Raji (cell line): Measurements from ENCODE around the gene MEI1.
A peak's percentile ranks its signal among the peaks of the same experiment; 100 is the strongest.

ENCODE experiments used
- POLR2A ChIP-seq: IDR thresholded peaks from 2 replicates; pipeline ENCODE4 v1.6.1; 2011; ENCODE audit warnings: low read depth, low read length, control low read depth; ENCODE audit not compliant: insufficient read depth

Gene MEI1

DNA sequence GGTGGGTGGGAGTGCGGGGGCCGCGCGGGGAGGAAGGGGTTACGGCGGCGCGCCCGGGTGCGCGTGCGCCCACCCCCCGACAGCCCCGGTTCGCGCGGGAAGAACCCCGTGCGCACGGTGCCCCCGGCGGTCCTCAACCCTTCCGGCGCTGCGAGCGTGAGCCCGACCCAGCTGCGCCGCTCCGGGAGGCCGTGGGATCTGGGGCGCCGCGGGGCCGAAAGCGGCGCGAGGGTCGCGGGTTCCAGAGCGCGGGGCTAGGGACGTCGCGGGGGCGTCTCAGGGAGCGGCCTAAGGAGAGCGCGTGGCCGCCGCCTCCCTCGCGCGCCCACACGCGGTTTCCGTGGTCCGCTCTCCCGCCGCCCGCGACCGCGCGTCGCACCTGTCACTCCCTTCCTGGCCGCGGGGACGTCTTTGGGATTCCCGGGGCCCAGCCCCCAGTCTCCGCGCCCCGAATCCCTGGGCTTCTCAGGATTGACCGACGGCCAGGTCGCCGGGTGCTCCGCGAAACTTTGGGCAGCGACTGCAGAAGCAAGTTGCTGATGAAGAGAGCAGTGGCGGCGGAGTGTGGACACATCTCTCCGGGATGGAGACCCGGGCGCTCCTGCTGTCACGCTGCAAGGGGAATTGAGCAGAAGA lies 134.2 kb downstream of the MEI1 start:
- no peak for TF ChIP-seq POLR2A

DNA sequence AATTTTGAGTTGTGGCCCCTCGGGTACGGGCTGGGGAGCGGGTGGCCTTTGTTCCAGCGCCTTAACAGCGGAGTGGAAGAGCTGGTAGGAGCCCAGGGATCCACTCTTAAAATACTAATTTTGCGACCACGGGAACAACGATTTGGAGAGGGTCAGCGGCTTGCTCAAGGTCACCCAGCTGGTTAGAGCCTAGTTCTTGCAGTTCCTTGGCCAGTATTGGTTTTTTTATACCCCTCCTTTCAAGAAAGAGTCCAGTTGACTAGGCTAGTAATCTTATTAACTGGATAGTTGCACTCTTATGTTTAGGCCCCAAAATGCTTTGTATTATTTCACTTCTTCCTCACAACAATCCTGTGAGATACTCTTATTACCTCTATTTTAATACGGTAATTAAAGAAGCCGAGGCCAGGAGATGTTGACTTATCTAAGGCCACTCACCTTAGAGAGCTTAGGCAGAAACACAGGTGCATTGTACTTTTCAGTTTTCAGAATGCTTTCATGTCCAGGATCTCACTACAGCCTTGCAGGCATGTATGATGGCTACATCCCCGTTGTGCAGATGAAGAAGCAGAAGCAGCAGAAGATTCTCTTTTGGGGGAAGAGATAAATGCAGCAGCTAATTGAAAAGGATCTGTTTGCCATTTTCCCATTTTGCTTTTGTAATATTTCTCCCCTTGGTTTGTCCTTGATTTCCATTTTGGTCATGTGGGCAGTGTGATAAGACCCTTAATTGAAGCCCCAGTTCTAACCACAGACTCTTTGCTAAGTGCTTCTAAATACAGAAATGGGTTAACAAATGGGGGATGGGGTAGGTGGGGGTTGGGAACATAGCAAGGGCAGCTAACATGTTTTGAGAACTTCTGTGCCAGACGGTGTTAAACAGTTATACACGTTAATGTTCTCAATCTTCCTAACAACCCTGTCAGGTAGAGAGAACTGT lies 135.0 kb downstream of the MEI1 start:
- 0 out of 2 replicates have a peak, but pooled peaks have one; percentile 22 for TF ChIP-seq POLR2A

DNA sequence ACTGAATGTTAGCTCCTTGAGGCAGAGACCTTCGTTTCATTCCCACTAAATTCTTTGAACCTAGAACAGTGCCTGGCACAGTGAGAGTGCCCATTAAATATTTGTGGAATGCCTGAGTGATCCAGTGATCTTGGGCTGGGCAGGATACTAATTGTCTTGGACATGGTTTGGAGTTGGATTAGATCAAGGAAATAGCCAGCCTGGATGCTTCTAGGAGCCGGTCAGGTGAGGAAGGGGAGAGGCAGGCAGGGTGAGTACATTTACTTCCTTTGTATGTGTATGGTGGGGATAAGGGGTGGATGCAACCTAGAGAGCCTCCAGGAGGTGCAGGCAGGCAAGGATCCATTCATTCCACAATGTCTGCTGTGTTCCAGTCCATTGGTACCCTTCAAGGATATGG lies 137.2 kb downstream of the MEI1 start:
- no peak for TF ChIP-seq POLR2A

DNA sequence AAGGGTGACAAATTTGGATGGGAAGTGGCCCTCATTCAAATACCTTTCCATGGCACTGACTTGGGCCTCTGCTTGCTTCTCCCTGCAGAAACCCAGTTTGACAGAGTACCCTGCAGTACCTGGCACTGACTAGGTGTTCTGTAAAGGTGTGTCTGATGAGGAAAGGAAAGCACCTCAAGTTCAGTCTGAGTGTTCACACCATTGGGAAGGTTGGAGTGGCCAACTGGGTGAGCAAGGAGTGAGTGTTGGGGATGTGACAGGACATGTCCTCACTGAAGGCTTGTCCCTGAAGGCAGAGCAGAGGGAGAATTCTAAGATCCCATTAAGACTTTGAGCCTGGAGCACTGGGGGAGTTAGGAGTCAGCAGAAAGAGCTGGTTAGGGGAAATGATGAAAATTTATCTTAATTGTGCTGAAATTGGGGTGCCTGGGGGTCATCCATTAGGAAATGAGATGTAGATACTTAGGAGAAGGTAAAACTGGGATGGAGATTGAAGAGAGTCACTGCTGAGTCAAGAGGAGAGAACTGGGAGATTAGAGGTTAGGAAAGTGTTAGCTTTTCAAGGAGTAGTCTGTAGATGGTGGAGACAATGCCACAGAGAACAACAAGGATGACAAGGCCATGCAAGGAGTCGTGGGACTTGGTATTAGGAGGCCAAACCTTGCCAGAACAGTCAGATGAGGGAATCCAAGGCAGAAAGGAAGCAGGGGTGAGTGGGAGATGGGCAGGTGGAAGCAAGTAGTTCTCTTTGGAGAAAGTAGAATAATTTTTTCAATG lies 139.7 kb downstream of the MEI1 start:
- no peak for TF ChIP-seq POLR2A

DNA sequence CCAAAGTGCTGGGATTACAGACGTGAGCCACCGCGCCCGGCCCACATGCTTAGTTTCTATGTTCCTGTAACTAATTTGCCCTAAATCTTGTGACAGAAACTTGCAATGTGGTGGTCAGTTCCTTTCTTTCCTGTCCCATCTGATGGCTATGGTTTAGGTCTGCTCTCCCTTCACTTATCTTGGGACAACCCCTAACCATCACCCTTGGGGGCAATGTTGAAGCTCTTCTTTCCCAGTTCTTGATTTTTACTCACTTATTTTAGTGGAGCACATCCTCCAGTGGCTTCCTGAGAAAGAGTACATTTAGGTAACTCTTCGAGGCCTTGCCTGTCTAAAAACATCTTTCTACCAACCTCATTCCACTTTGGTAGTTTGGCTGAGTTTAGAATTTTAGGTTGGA lies 140.9 kb downstream of the MEI1 start:
- TF ChIP-seq POLR2A, result no peak

DNA sequence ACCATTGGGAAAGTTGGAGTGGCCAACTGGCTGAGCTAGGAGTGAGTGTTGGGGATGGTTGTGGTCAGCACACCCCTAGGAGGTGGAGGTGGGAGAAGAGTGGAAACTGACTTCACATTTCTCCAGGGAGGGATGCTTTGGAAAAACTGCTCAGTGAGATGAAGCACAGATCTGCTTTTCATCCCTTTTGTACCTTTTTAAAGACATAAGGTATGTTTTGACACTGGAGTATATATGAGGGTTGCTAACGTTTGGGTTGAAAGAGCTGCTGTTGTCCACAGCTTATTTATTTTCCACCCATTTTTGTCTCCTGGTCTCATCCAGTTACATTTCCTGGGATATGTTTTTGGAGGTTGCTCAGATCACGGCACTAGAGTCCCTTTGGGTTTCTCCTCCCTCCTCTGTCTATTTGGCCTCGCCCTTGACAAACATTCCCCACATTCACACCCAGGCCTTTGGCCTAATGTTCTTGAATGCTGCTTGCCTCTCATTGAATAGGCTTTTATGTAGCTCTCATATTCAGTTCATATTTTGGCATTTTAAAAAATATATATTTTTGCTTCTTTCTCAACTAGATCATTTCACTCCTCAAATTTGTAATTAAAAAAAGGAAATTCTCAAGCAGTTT lies 141.9 kb downstream of the MEI1 start:
- no peak for TF ChIP-seq POLR2A

DNA sequence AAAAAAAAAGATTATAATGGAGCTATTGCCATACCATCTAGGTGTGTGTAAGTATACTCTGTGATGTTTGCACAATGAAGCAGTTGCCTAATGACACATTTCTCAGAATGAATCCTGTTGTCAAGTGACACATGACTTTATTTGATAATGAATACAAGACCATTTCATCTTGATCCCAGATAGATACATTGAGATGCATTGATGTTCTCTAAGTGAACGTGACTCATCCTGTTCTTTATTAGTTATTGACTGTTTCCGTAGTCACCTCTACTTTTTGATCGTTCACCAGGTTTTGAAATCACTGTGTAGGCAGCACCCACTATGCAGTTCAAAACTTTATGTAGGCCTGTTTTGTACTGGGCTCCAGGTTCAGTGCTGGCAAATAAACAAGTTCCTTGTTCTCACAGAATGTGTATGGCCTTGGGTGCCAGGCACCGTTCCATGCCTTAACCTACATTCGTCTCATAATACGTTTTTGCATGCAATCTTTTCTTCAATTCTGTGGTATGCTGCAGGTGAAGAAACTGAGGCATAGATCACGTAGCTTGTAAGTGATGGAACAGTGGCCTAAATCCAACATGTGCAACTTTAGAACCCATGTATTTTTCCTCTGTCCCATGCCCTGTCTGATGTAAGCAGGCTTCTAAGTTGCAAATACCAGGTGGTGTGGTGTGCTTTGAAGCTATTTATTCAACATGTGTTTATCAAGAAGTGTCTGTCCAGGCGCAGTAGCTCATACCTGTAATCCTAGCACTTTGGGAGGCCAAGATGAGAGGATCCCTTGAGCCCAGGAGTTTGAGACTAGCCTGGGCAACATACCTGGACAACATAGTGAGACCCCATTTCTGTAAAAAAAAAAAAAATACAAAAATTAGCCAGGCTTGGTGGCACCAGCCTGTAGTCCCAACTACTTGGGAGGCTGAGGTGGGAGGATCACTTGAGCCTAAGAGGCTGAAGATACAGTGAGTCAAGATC lies 144.0 kb downstream of the MEI1 start:
- no peak for TF ChIP-seq POLR2A

DNA sequence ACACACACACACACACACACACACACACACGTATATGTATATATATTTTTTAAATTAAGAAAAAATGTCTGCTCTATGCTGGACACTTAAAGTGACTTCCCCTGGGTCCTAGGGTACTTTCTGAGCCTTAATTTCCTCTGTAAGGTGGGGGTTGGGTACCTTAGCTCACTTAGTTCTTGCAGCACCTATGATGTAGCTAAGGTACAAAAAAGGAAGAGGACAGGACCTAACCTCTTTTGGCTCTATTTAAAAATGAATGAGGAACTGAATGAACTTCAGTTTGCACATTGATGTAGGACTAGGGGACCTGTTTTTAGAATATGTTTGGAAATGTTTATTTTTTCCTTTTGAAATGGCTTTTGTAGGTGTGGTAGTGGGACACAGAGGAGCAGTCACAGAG lies 144.7 kb downstream of the MEI1 start:
- TF ChIP-seq POLR2A, result no peak

DNA sequence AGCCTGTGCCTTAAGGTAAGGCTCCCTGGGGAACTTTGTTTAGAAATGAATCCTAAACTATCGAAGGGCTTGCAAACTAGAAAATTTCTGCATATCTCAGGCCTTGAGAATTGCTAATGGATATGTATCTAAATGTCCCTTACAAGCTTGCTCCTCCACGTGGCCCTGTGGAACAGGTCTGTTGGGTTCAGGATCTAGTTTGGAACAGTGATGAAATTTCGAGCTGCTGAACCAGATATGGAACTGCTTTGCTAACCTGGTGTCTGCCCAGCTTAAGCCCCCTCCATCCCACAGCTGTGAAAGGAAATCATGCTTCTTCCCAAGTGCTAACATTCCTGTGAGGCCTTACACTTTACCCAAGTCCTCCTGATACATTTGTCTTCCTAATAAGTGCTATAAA lies 145.2 kb downstream of the MEI1 start:
- TF ChIP-seq POLR2A, result no peak

DNA sequence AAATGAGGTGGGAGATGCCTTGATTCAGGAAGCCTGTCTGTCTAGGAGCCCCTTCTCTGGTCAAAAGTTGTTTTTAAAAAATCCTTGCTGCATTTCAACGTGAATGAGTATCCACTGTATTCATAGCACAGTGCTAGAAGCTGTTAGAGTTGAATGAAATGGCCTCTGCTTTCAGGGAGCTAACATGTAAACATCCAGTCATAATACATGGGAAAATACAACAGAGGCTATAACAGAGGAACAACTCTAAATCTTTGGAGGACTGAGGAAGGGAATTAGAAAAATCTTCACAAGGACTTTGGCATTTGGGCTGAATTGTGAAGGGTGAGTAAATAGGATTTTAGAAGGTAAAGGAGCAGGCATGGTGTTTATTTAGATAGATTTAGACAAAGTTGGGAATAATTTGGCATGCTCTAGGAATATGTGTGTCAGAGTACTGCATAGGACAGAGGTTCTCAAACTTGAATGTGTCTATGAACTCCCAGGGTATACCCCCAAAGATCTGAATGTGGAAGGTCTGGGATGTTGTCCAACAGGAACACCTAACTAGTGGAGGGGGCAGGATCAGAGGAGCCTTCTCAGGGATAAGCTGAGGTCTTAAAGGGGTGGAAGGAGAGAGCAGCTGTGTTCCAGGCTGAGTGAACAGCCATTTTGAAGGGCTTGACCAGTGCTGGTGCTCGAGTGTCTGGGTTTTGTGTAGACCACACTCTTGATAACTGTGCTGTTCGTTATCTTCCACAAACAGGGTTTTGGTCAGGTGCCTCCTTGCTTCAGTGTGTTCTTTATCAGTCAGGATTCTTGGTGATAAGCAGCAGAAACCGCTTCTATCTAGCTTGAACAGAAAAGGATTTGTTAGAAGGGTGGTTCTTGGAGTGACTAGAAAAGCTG lies 146.3 kb downstream of the MEI1 start:
- TF ChIP-seq POLR2A, result no peak

DNA sequence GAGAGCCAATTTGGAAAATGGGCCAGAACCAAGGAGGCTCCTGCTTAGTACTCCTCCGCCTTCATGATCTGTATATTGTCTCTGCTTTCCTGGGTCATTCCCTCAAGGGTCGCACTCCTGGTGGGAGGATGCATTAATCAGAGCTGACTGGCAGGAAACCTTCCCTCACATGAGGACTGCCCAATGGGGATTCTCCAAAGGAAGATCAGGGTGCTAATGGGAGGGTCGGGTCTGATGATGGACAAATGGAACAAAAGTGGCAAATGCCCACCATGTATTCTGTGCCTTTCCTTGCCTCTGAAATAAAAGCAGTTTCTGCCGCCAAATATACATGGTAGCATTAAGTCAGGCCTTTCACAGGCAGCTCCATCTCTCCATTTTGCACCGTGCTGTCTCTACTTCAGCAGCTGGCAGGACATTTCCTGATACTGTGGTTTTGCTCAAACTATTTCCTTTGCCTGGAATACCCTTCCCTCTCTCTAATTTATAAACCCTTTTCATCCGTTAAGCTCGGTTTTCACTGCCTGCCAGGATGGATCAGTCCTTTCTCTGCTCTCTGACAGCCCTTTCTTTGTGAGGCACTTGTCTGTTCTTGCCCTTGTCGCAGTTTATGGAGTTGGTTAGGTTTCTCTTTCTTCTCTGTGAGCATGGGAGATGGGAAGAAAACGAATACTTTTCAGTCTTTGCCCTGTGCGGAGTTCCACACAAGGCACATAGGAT lies 147.1 kb downstream of the MEI1 start:
- no peak for TF ChIP-seq POLR2A

DNA sequence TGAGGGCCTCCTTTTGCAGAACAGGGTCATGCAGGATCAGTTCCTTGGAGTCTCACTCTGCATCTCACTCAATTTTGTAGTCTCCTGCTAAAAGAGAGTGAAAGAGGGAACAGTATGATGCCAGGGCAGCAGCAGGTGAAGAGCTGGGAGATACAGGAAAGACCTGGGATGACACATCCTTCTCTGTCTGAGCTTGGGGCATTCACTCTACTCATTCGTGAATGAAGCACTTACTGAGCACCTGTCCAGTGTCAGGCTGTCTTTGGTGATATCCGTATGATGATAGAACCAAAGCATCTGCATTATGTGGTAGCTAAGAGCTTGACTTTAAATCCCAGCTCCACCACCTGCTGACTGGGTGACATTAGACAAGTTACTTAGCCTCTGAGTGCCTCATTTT lies 148.0 kb downstream of the MEI1 start:
- TF ChIP-seq POLR2A, result no peak
